ENCODE data around the gene TRPC4.

- TF ChIP-seq, protein P1, sequence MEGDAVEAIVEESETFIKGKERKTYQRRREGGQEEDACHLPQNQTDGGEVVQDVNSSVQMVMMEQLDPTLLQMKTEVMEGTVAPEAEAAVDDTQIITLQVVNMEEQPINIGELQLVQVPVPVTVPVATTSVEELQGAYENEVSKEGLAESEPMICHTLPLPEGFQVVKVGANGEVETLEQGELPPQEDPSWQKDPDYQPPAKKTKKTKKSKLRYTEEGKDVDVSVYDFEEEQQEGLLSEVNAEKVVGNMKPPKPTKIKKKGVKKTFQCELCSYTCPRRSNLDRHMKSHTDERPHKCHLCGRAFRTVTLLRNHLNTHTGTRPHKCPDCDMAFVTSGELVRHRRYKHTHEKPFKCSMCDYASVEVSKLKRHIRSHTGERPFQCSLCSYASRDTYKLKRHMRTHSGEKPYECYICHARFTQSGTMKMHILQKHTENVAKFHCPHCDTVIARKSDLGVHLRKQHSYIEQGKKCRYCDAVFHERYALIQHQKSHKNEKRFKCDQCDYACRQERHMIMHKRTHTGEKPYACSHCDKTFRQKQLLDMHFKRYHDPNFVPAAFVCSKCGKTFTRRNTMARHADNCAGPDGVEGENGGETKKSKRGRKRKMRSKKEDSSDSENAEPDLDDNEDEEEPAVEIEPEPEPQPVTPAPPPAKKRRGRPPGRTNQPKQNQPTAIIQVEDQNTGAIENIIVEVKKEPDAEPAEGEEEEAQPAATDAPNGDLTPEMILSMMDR (conservative IDR thresholded peaks at IDR 0.05; ENCODE audit: low read length), result no peak
- TF ChIP-seq EZH2phosphoT487 (IDR thresholded peaks at IDR 0.05; ENCODE audit: borderline replicate concordance, low read depth, low read length), result no peak
Measured at GRCh38 chr13:37681281-37682032, 188.1 kb downstream of the TRPC4 start.

Measured in OCI-LY7 (cell line).